HepG2 (cell line): Measurements from ENCODE around the gene OAF. TPM values are rescaled to one million over a fixed set of nuclear protein-coding genes. Genes with fewer than 3 reads are reported as not detected.

Source experiments
- KAT7 ChIP-seq: IDR thresholded peaks from 2 replicates; pipeline ENCODE4 v1.6.1; 2018; ENCODE audit warnings: borderline replicate concordance, missing compliant biosample characterization
- TCF7 ChIP-seq: sonication (generic); IDR thresholded peaks from 2 replicates; pipeline ENCODE4 v1.6.1; 2016; ENCODE audit warnings: antibody characterized with exemption, low read depth
- ZBTB7B ChIP-seq: sonication (generic); formaldehyde crosslinking; IDR thresholded peaks from 2 replicates; pipeline ENCODE4 v1.4.0; 2020; ENCODE audit warnings: missing genetic modification reagents
- ZNF124 ChIP-seq: sonication (generic); formaldehyde crosslinking; IDR thresholded peaks from 2 replicates; pipeline ENCODE4 v1.4.0; 2020; ENCODE audit warnings: missing genetic modification reagents
- ZNF263 ChIP-seq: sonication (generic); formaldehyde crosslinking; IDR thresholded peaks from 2 replicates; pipeline ENCODE4 v1.4.0; 2020; ENCODE audit warnings: missing genetic modification reagents
- ZNF350 ChIP-seq: sonication (generic); formaldehyde crosslinking; IDR thresholded peaks from 2 replicates; pipeline ENCODE4 v1.4.0; 2020; ENCODE audit warnings: mild to moderate bottlenecking, low read depth, missing genetic modification reagents, borderline replicate concordance
- ZNF563 ChIP-seq: sonication (generic); formaldehyde crosslinking; IDR thresholded peaks from 2 replicates; pipeline ENCODE4 v1.8.0; 2022; ENCODE audit warnings: mild to moderate bottlenecking, moderate library complexity, missing genetic modification reagents
- ZNF768 ChIP-seq: sonication (generic); formaldehyde crosslinking; IDR thresholded peaks from 2 replicates; pipeline ENCODE4 v1.4.0; 2020; ENCODE audit warnings: missing genetic modification reagents
- ZNF816 ChIP-seq: sonication (generic); formaldehyde crosslinking; IDR thresholded peaks from 2 replicates; pipeline ENCODE4 v1.8.0; 2022; ENCODE audit warnings: missing genetic modification reagents, mild to moderate bottlenecking, borderline replicate concordance
- ZSCAN12 ChIP-seq: sonication (generic); formaldehyde crosslinking; IDR thresholded peaks from 2 replicates; pipeline ENCODE4 v1.9.0; 2021; ENCODE audit warnings: mild to moderate bottlenecking, missing genetic modification reagents
- polyA plus RNA-seq, 8 experiments: library from polyadenylated mRNA; depleted of rRNA in 3 of 8; stranded (reverse) in 7 of 8; unstranded in 1 of 8; fragments of >200 nt; fragmentation: Illumina TruSeq in 4 of 8; extraction: Trizol in 4 of 8; gene quantifications; 2 replicates each; pipeline versions ENCODE4 v1.2.1 to v1.2.3, GENCODE V29; 2011 to 2016; ENCODE audit warnings: low read depth in 4 of 8, missing spikeins in 1 of 8, mixed read lengths in 1 of 8; ENCODE audit not compliant: insufficient read depth in 1 of 8
- total RNA-seq, 5 experiments: library from RNA; depleted of rRNA; stranded (reverse); fragments of >200 nt; fragmentation: Illumina TruSeq; extraction: Trizol; gene quantifications; 2 replicates each; pipeline ENCODE4 v1.2.3, GENCODE V29; 2016; ENCODE audit warnings: low read depth in 1 of 5
- TF ChIP-seq, protein P1 (sequence below): sonication (generic); formaldehyde crosslinking; conservative IDR thresholded peaks from 2 replicates; pipeline ENCODE4 v1.8.1; 2023; ENCODE audit warnings: missing genetic modification reagents
- TF ChIP-seq, protein P2 (sequence below): sonication (generic); formaldehyde crosslinking; IDR thresholded peaks from 2 replicates; pipeline ENCODE4 v1.4.0; 2020; ENCODE audit warnings: mild to moderate bottlenecking, missing genetic modification reagents
- TF ChIP-seq, protein P3 (sequence below): sonication (generic); formaldehyde crosslinking; IDR thresholded peaks from 2 replicates; pipeline ENCODE4 v1.4.0; 2020; ENCODE audit warnings: missing genetic modification reagents
- TF ChIP-seq, protein P4 (sequence below), 2 experiments: sonication (generic) in 1 of 2; formaldehyde crosslinking in 1 of 2; IDR thresholded peaks; 2 replicates each; pipeline versions ENCODE4 v1.4.0 to v1.6.1; 2018 to 2020; ENCODE audit warnings: missing genetic modification reagents in 2 of 2, borderline replicate concordance in 1 of 2, low read depth in 1 of 2, mild to moderate bottlenecking in 1 of 2, missing biosample characterization in 1 of 2

OAF gene
- total and polyA plus RNA-seq, 2 of the 13 experiments (the other 11 are each of a cell fraction or from before 2014, with no cell fraction given): 63.7 to 94.6 TPM

DNA sequence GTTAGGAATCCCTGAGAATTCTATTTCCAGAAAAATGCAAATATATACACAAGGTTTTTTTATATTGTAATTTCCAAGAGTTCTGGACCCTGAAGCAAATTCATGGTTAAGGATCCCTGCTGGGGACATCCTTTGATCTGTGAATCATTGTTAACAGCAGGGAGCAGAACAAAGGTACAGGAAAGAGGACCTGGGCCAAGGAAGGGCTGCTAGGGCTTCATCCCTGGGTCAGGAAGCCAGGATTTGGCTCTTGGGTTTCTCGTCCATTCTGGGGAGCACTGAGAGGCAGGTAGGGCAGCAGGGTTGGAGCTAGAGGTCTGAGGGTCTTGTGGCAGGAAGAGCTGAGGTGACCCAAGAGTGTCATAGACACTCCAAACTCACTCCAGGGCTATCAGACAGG is 10.2 kb upstream of the OAF start (continued):
- TF ChIP-seq, protein P1, sequence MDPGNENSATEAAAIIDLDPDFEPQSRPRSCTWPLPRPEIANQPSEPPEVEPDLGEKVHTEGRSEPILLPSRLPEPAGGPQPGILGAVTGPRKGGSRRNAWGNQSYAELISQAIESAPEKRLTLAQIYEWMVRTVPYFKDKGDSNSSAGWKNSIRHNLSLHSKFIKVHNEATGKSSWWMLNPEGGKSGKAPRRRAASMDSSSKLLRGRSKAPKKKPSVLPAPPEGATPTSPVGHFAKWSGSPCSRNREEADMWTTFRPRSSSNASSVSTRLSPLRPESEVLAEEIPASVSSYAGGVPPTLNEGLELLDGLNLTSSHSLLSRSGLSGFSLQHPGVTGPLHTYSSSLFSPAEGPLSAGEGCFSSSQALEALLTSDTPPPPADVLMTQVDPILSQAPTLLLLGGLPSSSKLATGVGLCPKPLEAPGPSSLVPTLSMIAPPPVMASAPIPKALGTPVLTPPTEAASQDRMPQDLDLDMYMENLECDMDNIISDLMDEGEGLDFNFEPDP (CRISPR knock-in tag): no peak
- TF ChIP-seq ZNF263 (peak; percentile 79), TCF7 (peak; percentile 58), ZBTB7B (CRISPR knock-in tag) (no peak), ZNF124 (no peak), ZNF768 (CRISPR knock-in tag) (no peak), ZNF563 (no peak), ZNF816 (CRISPR knock-in tag) (no peak), KAT7 (CRISPR knock-in tag) (no peak), ZSCAN12 (CRISPR knock-in tag) (no peak), ZNF350 (no peak)
- TF ChIP-seq, protein P2, sequence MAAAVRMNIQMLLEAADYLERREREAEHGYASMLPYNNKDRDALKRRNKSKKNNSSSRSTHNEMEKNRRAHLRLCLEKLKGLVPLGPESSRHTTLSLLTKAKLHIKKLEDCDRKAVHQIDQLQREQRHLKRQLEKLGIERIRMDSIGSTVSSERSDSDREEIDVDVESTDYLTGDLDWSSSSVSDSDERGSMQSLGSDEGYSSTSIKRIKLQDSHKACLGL: no peak
- TF ChIP-seq, protein P3, sequence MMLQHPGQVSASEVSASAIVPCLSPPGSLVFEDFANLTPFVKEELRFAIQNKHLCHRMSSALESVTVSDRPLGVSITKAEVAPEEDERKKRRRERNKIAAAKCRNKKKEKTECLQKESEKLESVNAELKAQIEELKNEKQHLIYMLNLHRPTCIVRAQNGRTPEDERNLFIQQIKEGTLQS (CRISPR knock-in tag): no peak
- TF ChIP-seq, protein P4, sequence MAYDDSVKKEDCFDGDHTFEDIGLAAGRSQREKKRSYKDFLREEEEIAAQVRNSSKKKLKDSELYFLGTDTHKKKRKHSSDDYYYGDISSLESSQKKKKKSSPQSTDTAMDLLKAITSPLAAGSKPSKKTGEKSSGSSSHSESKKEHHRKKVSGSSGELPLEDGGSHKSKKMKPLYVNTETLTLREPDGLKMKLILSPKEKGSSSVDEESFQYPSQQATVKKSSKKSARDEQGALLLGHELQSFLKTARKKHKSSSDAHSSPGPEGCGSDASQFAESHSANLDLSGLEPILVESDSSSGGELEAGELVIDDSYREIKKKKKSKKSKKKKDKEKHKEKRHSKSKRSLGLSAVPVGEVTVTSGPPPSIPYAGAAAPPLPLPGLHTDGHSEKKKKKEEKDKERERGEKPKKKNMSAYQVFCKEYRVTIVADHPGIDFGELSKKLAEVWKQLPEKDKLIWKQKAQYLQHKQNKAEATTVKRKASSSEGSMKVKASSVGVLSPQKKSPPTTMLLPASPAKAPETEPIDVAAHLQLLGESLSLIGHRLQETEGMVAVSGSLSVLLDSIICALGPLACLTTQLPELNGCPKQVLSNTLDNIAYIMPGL (CRISPR knock-in tag; IDR thresholded peaks at IDR 0.05; ENCODE audit: borderline replicate concordance in 1 of 2, low read depth in 1 of 2): no peak
